T-helper 17 cell (primary cell): ENCODE results near the gene C12orf50. TPM values are rescaled to one million over a fixed set of nuclear protein-coding genes. Genes with fewer than 3 reads are reported as not detected.
"Not testable (repeated sequence)": the region's sequence is repeated elsewhere in the genome, so short reads cannot be mapped to it uniquely, and the experiment has no call there.

Experiments used
- ATAC-seq: fragments of 150-1000 bp; cut with Tn5 transposase; 2 replicates; pipeline ENCODE4 v1.10.0; 2021; ENCODE audit warnings: mild to moderate bottlenecking, moderate library complexity
- DNase-seq, 3 donors: peaks; one replicate each; pipeline versions ENCODE4 v3.0.0 to v3.0.0-alpha.2; 2020 to 2021
- H3K9me3 ChIP-seq: one replicate; pipeline ENCODE4 v1.7.0; 2013; ENCODE audit warnings: low read length, mild to moderate bottlenecking; ENCODE audit not compliant: control insufficient read depth, poor library complexity, severe bottlenecking
- H3K27ac Mint-ChIP-seq: one replicate; pipeline ENCODE4 v1.8.0; 2022; ENCODE audit warnings: mild to moderate bottlenecking, moderate library complexity, mixed read lengths
- H3K27me3 Mint-ChIP-seq: one replicate; pipeline ENCODE4 v1.8.0; 2022; ENCODE audit warnings: mixed read lengths
- H3K36me3 Mint-ChIP-seq: one replicate; pipeline ENCODE4 v1.8.0; 2022; ENCODE audit warnings: low read depth, mixed read lengths
- H3K4me1 Mint-ChIP-seq: one replicate; pipeline ENCODE4 v1.8.0; 2022; ENCODE audit warnings: mild to moderate bottlenecking, mixed read lengths
- H3K4me3 Mint-ChIP-seq: one replicate; pipeline ENCODE4 v1.8.0; 2022; ENCODE audit warnings: mild to moderate bottlenecking, moderate library complexity, mixed read lengths
- total RNA-seq, 4 donors: library from RNA in 2 of 4; stranded (reverse) in 2 of 4; gene quantifications; one replicate each; pipeline ENCODE4 v1.2.3 and lab custom pipeline; 2022 to 2026

Gene C12orf50
- total RNA-seq, 2 donors from 2014 or later = 0.08 TPM; not detected in 1

DNA sequence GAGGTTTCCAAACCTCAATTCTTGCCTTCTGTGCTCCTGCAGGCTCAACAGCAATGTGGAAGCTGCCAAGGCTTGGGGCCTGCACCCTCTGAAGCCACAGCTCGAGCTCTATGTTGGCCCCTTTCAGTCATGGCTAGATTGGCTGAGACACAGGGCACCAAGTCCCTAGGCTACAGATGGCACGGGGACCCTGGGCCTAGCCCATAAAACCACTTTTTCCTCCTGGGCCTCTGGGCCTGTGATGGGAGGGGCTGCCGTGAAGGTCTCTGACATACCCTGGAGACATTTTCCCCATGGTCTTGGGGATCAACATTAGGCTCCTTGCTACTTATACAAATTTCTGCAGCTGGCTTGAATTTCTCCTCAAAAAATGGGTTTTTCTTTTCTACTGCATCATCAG is 2.0 kb upstream of the C12orf50 start:
- not testable (repeated sequence) for H3K27ac Mint-ChIP-seq, DNase-seq, H3K36me3 Mint-ChIP-seq, H3K4me3 Mint-ChIP-seq, H3K4me1 Mint-ChIP-seq, H3K27me3 Mint-ChIP-seq, H3K9me3 ChIP-seq, ATAC-seq

GRCh38 chr12:88026196-88026595 is 3.0 kb downstream of the C12orf50 start:
- DNase-seq (no peak), ATAC-seq (no peak)
- H3K4me1 Mint-ChIP-seq = no peaks in the 10 kb centered on the region
- H3K27me3 Mint-ChIP-seq = peaks cover 6% of the 10 kb centered on the region
- peaks cover 5% of the 10 kb centered on the region for H3K36me3 Mint-ChIP-seq
- H3K27ac Mint-ChIP-seq = no peak overlapping the region
- no peaks in the 10 kb centered on the region for H3K9me3 ChIP-seq
- no peak overlapping the region for H3K4me3 Mint-ChIP-seq

DNA sequence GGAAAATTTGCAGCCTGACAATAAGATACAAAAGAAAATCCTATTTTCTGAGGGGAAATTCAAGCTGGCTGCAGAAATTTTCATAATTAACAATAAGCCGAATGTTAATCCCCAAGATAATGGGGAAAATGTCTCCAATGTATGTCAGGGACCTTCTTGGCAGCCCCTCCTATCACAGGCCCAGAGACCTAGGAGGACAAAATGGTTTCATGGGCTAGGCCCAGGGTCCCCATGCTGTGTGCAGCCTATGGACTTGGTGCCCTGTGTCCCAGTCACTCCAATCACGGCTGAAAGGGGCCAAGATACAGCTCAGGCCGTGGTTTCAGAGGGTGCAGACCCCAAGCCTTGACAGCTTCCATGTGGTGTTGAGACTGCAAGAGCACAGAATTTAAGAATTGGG is 11.2 kb downstream of the C12orf50 start:
- no peaks in the 10 kb centered on the region for H3K4me1 Mint-ChIP-seq
- ATAC-seq = no peak
- peaks cover 18% of the 10 kb centered on the region for H3K27me3 Mint-ChIP-seq
- no peaks in the 10 kb centered on the region for H3K9me3 ChIP-seq
- DNase-seq = no peak
- H3K4me3 Mint-ChIP-seq = no peak overlapping the region
- H3K27ac Mint-ChIP-seq = no peak overlapping the region
- no peaks in the 10 kb centered on the region for H3K36me3 Mint-ChIP-seq

GRCh38 chr12:88015825-88016224 is 13.4 kb downstream of the C12orf50 start:
- no peak overlapping the region for H3K4me3 Mint-ChIP-seq
- ATAC-seq (no peak), DNase-seq (no peak)
- peaks cover 25% of the 10 kb centered on the region for H3K27me3 Mint-ChIP-seq
- no peaks in the 10 kb centered on the region for H3K4me1 Mint-ChIP-seq
- no peaks in the 10 kb centered on the region for H3K36me3 Mint-ChIP-seq
- no peak overlapping the region for H3K27ac Mint-ChIP-seq
- no peaks in the 10 kb centered on the region for H3K9me3 ChIP-seq

DNA sequence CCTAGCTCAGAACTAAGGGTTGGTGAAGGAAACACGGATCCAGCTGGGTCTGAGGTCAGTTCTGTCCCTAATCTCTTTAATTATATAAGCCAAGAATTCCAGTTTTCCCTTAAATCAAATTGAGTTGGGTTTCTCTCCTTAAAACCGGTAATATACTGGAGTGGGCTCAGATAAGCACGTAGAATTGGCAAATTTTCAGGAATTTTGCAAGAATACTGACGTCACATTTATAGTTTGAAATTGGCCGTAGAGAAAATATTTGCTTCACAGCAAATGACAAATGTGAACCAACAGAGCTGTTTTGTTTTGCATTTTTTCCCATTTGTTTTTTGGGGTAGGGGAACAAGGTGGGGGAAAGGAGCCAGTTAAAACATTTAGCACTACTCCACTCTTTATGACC is 17.4 kb downstream of the C12orf50 start:
- H3K27ac Mint-ChIP-seq = no peak overlapping the region
- no peaks in the 10 kb centered on the region for H3K36me3 Mint-ChIP-seq
- no peaks in the 10 kb centered on the region for H3K9me3 ChIP-seq
- ATAC-seq (no peak), DNase-seq (no peak)
- no peak overlapping the region for H3K4me3 Mint-ChIP-seq
- peaks cover 25% of the 10 kb centered on the region for H3K27me3 Mint-ChIP-seq
- H3K4me1 Mint-ChIP-seq = no peaks in the 10 kb centered on the region

DNA sequence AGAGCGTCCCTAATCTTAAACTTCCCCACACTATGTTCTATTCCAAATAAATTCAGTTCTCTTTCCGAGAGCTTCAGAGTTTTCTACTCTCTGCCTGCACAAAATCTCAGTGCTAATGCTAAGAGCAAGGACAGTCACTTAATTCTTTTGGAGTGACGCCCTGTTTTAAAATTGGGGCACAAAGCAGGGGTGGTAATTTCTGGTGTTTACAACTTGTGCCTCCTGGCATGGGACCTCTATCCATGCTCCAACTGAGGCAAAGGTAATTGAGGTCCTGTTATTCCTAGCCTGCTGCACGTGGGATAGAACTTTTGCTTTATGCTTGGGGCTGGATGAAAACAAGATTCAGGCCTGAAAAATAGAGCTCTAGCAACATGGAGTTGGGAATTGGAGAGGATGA is 22.9 kb downstream of the C12orf50 start:
- no peak for ATAC-seq
- H3K36me3 Mint-ChIP-seq = no peaks in the 10 kb centered on the region
- H3K27ac Mint-ChIP-seq = no peak overlapping the region

GRCh38 chr12:88001327-88001726 is 27.9 kb downstream of the C12orf50 start:
- Mint-ChIP-seq H3K4me3 (no peak overlapping the region), H3K27ac (no peak overlapping the region), H3K36me3 (no peaks in the 10 kb centered on the region), H3K4me1 (no peaks in the 10 kb centered on the region), H3K27me3 (peaks cover 12% of the 10 kb centered on the region)
- H3K9me3 ChIP-seq = no peaks in the 10 kb centered on the region
- DNase-seq (no peak), ATAC-seq (no peak)

More for the DNA sequence above, 22.9 kb downstream of the C12orf50 start:
- no peaks in the 10 kb centered on the region for H3K9me3 ChIP-seq
- DNase-seq = no peak
- peaks cover 5% of the 10 kb centered on the region for H3K27me3 Mint-ChIP-seq
- no peaks in the 10 kb centered on the region for H3K4me1 Mint-ChIP-seq
- H3K4me3 Mint-ChIP-seq = no peak overlapping the region

DNA sequence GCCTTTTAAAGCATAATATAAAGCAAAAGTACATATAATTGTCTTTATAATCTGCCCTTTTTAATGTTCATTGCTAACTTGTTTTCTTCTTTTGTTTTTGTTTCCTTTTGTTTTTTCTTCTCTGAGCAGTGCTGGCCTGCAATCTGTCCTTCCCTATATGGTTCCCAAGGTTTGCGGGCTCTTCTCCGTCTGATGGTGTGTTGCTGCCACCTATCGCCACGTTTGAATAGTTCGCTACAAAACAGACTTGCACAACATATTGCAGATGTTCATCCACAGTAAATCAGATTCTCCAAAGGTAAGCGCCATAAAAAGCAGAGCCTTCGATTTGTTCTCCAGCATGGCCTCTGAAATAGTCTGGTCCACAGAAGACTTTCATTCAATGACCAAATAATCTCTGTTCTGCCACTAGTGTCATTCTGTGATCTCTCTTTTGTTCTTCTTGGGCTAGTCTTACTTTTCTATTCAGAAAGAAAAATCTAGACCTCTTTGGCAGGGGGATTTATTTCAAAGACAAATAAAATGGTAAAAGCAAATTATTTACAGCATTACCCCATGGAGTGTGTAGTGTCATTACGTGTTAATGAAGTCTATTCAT is 33.5 kb downstream of the C12orf50 start:
- peak; percentile 64 for ATAC-seq
- peaks cover 3% of the 10 kb centered on the region for H3K4me1 Mint-ChIP-seq
- no peak overlapping the region for H3K4me3 Mint-ChIP-seq
- no peaks in the 10 kb centered on the region for H3K36me3 Mint-ChIP-seq
- H3K27ac Mint-ChIP-seq = no peak overlapping the region
- no peaks in the 10 kb centered on the region for H3K9me3 ChIP-seq
- DNase-seq = peak in 1 of 3 donors; percentile 4
- peaks cover 14% of the 10 kb centered on the region for H3K27me3 Mint-ChIP-seq

DNA sequence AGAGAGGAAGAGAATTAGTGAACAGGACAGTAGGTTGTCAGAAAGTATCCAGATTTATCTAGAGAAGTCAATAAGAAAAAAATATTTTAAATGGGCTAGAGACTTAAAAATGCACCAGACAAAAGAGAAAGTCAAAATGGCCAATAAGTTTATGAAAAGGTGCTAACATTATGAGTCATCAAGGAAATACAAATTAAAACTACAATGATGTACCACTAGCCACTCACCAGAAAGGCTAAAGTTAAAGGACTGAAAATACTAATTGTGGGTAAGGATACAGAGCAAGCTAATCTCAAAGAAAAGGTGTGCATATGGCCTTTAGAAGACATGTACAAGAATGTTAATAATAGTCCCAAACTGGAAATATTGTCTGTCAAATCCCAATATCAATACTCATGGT is 37.7 kb downstream of the C12orf50 start:
- H3K4me1 Mint-ChIP-seq = peaks cover 3% of the 10 kb centered on the region
- no peaks in the 10 kb centered on the region for H3K9me3 ChIP-seq
- H3K27ac Mint-ChIP-seq = no peak overlapping the region
- DNase-seq (no peak), ATAC-seq (no peak)
- no peaks in the 10 kb centered on the region for H3K36me3 Mint-ChIP-seq
- H3K4me3 Mint-ChIP-seq = no peak overlapping the region
- H3K27me3 Mint-ChIP-seq = peaks cover 20% of the 10 kb centered on the region

- Mint-ChIP-seq H3K4me3 (no peak overlapping the region), H3K27ac (no peak overlapping the region), H3K36me3 (no peaks in the 10 kb centered on the region), H3K4me1 (no peaks in the 10 kb centered on the region), H3K27me3 (peaks cover 25% of the 10 kb centered on the region)
- DNase-seq (no peak), ATAC-seq (no peak)
- no peaks in the 10 kb centered on the region for H3K9me3 ChIP-seq
These were observed 40.7 kb downstream of the C12orf50 start for GRCh38 chr12:87988534-87988933.

DNA sequence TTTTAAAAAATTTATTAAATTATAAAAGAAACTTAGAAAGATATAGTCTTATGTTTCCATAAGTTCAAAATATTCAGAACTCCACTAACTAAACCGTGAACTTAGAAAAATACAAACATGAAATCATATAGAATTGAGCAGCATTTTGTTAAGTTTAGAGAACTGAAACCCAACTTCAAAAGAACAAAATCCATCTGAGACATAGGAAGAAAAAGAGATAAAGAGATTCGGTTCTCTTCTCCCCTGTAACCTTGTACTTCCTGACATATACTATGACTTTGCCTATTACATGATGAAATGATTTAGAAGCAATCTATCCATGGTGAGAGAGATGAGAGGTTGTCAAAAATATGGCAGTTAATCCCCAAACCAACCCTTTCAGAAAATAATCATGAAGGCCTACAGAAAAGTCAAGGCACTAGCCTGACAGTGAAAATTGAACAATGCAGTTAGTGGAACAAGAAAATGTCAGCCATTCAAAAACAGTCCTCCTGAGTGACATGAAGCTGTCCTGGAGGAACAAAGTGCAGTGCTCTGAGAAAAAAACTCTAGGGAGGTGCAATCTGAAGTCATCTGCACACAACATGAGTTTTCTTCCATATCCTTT is 44.0 kb downstream of the C12orf50 start:
- Mint-ChIP-seq H3K36me3 (no peaks in the 10 kb centered on the region), H3K27me3 (peaks cover 16% of the 10 kb centered on the region), H3K4me1 (no peaks in the 10 kb centered on the region), H3K4me3 (no peak overlapping the region), H3K27ac (no peak overlapping the region)
- H3K9me3 ChIP-seq = no peaks in the 10 kb centered on the region
- DNase-seq (no peak), ATAC-seq (no peak)

GRCh38 chr12:87982208-87982607 is 47.0 kb downstream of the C12orf50 start:
- no peaks in the 10 kb centered on the region for H3K4me1 Mint-ChIP-seq
- H3K27ac Mint-ChIP-seq = no peak overlapping the region
- ATAC-seq = no peak
- no peak overlapping the region for H3K4me3 Mint-ChIP-seq
- no peaks in the 10 kb centered on the region for H3K9me3 ChIP-seq
- peaks cover 8% of the 10 kb centered on the region for H3K27me3 Mint-ChIP-seq
- DNase-seq = no peak
- H3K36me3 Mint-ChIP-seq = no peaks in the 10 kb centered on the region

- Mint-ChIP-seq H3K36me3 (no peaks in the 10 kb centered on the region), H3K27ac (no peak overlapping the region), H3K4me1 (no peaks in the 10 kb centered on the region), H3K4me3 (no peak overlapping the region), H3K27me3 (peaks cover 9% of the 10 kb centered on the region)
- DNase-seq (no peak), ATAC-seq (no peak)
- no peaks in the 10 kb centered on the region for H3K9me3 ChIP-seq
These were observed 47.7 kb downstream of the C12orf50 start for GRCh38 chr12:87981495-87981894.

DNA sequence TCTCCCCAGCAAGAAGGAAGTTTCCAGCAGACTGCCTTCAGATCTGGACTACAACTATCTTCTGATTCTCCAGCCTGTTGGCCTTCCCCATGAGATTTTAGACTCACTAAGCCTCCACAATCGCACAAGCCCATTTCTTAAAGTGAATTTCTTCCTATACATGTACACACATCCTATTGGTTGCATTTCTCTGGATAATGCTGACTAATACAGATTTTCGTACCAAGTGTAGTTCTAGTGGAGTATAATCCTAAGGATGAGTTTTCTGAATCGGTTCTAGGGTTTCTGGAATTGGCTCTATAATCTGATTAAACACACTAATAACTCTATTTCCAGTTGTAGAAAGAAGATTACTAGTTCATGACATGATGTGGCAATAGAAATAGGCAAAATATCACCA is 53.3 kb downstream of the C12orf50 start:
- H3K36me3 Mint-ChIP-seq = no peaks in the 10 kb centered on the region
- no peaks in the 10 kb centered on the region for H3K4me1 Mint-ChIP-seq
- no peak overlapping the region for H3K4me3 Mint-ChIP-seq
- H3K27ac Mint-ChIP-seq = no peak overlapping the region
- peaks cover 4% of the 10 kb centered on the region for H3K27me3 Mint-ChIP-seq
- ATAC-seq = no peak
- no peak for DNase-seq
- H3K9me3 ChIP-seq = no peaks in the 10 kb centered on the region
